ENCODE measurements around the gene MKI67. TPM values are rescaled to one million over a fixed set of nuclear protein-coding genes. Genes with fewer than 3 reads are reported as not detected.

The MKI67 gene
- total RNA-seq, 1 donor from 2014 or later, result 40.6 TPM

- no peak for TF ChIP-seq CTCF (conservative IDR thresholded peaks at IDR 0.05; ENCODE audit: low read depth, low read length)
- no peak for DNase-seq (ENCODE audit: low read depth)
- no peak overlapping the region for H3K4me3 ChIP-seq (ENCODE audit: low read depth, low read length)
Observed at GRCh38 chr10:128111696-128112095, 14.5 kb downstream of the MKI67 start.

- no peak for TF ChIP-seq CTCF (conservative IDR thresholded peaks at IDR 0.05; ENCODE audit: low read depth, low read length)
- H3K4me3 ChIP-seq (ENCODE audit: low read depth, low read length), result no peak overlapping the region
- DNase-seq (ENCODE audit: low read depth), result no peak
Observed at GRCh38 chr10:128110339-128110738, 15.9 kb downstream of the MKI67 start.

GRCh38 chr10:128109707-128110106, 16.5 kb downstream of the MKI67 start:
- no peak for DNase-seq (ENCODE audit: low read depth)
- no peak overlapping the region for H3K4me3 ChIP-seq (ENCODE audit: low read depth, low read length)
- TF ChIP-seq CTCF (conservative IDR thresholded peaks at IDR 0.05; ENCODE audit: low read depth, low read length), result no peak

GRCh38 chr10:128105383-128105782, 20.8 kb downstream of the MKI67 start:
- no peak overlapping the region for H3K4me3 ChIP-seq (ENCODE audit: low read depth, low read length)
- no peak for TF ChIP-seq CTCF (conservative IDR thresholded peaks at IDR 0.05; ENCODE audit: low read depth, low read length)
- DNase-seq (ENCODE audit: low read depth), result no peak

GRCh38 chr10:128103229-128103714, 23.0 kb downstream of the MKI67 start:
- no peak for DNase-seq (ENCODE audit: low read depth)
- no peak overlapping the region for H3K4me3 ChIP-seq (ENCODE audit: low read depth, low read length)
- TF ChIP-seq CTCF (conservative IDR thresholded peaks at IDR 0.05; ENCODE audit: low read depth, low read length), result no peak

DNA sequence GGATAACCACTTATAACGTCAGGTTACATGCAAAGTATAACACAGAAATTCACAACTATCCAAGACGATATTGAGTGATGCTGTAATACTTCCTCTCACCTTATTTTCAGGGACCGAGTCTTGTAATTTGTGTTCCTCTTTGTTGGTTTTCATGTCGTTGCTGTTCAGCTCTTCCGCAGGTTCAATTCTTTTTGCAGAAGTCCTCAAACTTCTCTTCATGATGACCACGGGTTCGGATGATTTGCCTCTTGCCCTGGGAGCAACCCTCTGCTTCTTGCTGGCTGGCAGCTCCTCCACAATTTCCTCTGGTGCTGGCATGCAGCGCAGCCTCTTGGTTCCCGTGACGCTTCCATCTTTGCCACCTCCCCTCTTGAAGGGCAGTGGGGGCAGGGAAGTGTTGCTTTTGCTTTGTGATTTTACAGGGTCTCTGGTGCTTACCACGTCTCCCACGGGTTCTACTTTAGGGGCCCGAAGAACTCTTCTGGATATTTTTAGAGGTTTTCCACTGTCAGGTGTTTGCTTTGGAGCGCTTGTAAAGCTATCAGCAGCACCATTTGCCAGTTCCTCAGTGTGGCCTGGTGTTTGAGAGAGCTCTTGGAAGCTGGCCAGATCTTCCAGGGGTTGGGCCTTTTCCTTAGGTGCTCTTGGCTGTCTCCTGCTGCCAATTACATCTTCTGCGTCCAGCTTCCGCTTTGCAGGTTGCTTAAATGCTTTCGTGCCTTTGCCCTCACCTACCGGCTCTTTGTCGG, 23.6 kb downstream of the MKI67 start:
- no peak for TF ChIP-seq CTCF (conservative IDR thresholded peaks at IDR 0.05; ENCODE audit: low read depth, low read length)
- H3K4me3 ChIP-seq (ENCODE audit: low read depth, low read length), result no peak overlapping the region
- DNase-seq (ENCODE audit: low read depth), result no peak

DNA sequence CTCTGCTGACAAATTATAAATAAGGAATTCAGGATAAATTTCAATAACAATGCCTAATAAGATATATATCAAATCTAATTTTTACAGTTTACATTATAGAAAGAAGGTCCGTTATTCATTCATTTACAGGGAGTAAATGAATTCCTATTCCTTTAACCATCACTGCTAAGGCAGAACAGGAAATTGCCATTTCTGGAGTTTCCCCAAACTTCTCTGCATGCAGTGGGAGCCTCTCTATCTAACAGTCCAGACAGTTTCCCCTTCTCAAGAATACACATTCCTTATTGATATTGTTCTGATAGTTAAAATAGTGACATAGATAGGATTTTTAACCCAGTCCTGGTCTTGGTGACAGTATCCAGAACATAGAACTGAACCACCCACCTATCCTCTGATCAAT, 24.3 kb downstream of the MKI67 start:
- H3K4me3 ChIP-seq (ENCODE audit: low read depth, low read length), result no peak overlapping the region
- no peak for TF ChIP-seq CTCF (conservative IDR thresholded peaks at IDR 0.05; ENCODE audit: low read depth, low read length)

More for the DNA sequence above, 24.3 kb downstream of the MKI67 start:
- no peak for DNase-seq (ENCODE audit: low read depth)
